ENCODE measurements around the gene HTR3A.

DNA sequence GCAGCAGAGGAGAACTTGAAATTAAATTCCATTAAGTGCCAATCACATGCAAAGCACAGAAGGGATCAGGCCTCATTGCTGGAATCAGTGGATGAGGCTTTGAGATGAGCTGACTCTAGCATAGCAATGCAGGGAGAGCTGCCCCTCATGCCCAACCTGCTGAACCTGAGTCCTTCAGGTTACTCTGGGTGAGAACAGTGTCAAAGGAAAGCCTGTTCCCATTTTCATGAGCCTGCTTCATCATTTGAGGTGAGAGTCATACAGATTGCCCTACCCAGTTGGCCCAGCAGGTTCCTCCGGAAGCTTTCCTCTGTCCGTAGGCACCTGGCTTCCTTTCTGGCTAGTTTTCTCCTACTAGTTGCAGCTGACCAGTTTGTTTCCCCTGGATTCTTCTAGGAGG lies 58.7 kb downstream of the HTR3A start:
- TF ChIP-seq, protein P1, sequence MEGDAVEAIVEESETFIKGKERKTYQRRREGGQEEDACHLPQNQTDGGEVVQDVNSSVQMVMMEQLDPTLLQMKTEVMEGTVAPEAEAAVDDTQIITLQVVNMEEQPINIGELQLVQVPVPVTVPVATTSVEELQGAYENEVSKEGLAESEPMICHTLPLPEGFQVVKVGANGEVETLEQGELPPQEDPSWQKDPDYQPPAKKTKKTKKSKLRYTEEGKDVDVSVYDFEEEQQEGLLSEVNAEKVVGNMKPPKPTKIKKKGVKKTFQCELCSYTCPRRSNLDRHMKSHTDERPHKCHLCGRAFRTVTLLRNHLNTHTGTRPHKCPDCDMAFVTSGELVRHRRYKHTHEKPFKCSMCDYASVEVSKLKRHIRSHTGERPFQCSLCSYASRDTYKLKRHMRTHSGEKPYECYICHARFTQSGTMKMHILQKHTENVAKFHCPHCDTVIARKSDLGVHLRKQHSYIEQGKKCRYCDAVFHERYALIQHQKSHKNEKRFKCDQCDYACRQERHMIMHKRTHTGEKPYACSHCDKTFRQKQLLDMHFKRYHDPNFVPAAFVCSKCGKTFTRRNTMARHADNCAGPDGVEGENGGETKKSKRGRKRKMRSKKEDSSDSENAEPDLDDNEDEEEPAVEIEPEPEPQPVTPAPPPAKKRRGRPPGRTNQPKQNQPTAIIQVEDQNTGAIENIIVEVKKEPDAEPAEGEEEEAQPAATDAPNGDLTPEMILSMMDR (conservative IDR thresholded peaks at IDR 0.05 in 1 of 2, IDR thresholded peaks at IDR 0.05 in 1 of 2; ENCODE audit: extremely low read depth in 1 of 2, insufficient read depth in 1 of 2, low read depth in 1 of 2, low read length in 2 of 2): no peak
- TF ChIP-seq EZH2 (IDR thresholded peaks at IDR 0.05; ENCODE audit: borderline replicate concordance, low read length): no peak
